ENCODE results near the gene MANF.

MANF gene

DNA sequence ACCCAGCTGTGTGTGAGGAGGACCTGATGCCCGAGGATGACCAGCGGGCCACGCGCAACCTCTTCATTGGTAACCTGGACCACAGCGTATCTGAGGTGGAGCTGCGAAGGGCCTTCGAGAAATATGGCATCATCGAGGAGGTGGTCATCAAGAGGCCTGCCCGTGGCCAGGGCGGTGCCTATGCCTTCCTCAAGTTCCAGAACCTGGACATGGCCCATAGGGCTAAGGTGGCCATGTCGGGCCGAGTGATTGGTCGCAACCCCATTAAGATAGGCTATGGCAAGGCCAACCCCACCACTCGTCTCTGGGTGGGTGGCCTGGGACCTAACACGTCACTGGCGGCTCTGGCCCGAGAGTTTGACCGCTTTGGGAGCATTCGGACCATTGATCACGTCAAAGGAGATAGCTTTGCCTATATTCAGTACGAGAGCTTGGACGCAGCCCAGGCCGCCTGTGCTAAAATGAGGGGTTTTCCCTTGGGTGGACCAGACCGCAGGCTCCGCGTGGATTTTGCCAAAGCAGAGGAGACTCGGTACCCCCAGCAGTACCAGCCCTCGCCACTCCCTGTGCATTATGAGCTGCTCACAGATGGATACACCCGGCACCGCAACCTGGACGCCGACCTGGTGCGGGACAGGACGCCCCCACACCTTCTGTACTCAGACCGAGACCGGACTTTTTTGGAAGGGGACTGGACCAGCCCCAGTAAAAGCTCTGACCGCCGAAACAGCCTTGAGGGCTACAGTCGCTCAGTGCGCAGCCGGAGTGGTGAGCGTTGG, 7.5 kb downstream of the MANF start:
- in situ Hi-C loops (cut with MboI; ENCODE audit: low sequenced_read_pairs, unreplicated experiment), result no loop called here
- TF ChIP-seq, protein P1, sequence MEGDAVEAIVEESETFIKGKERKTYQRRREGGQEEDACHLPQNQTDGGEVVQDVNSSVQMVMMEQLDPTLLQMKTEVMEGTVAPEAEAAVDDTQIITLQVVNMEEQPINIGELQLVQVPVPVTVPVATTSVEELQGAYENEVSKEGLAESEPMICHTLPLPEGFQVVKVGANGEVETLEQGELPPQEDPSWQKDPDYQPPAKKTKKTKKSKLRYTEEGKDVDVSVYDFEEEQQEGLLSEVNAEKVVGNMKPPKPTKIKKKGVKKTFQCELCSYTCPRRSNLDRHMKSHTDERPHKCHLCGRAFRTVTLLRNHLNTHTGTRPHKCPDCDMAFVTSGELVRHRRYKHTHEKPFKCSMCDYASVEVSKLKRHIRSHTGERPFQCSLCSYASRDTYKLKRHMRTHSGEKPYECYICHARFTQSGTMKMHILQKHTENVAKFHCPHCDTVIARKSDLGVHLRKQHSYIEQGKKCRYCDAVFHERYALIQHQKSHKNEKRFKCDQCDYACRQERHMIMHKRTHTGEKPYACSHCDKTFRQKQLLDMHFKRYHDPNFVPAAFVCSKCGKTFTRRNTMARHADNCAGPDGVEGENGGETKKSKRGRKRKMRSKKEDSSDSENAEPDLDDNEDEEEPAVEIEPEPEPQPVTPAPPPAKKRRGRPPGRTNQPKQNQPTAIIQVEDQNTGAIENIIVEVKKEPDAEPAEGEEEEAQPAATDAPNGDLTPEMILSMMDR (IDR thresholded peaks at IDR 0.05; ENCODE audit: borderline replicate concordance, control extremely low read depth, extremely low read depth, insufficient read depth, missing control alignments), result no peak
- DNase-seq (ENCODE audit: low spot score), result no peak

DNA sequence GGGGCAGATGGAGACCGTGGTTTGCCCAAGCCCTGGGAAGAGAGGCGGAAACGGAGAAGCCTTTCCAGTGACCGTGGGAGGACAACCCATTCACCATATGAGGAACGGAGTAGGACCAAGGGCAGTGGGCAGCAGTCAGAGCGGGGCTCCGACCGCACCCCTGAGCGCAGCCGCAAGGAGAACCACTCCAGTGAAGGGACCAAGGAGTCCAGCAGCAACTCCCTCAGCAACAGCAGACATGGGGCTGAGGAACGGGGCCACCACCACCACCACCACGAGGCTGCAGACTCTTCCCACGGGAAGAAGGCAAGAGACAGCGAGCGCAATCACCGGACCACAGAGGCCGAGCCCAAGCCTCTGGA, 8.0 kb downstream of the MANF start:
- in situ Hi-C loops (cut with MboI; ENCODE audit: low sequenced_read_pairs, unreplicated experiment), result no loop called here
- DNase-seq (ENCODE audit: low spot score), result no peak
- TF ChIP-seq, protein P1 (IDR thresholded peaks at IDR 0.05; ENCODE audit: borderline replicate concordance, control extremely low read depth, extremely low read depth, insufficient read depth, missing control alignments), result no peak

DNA sequence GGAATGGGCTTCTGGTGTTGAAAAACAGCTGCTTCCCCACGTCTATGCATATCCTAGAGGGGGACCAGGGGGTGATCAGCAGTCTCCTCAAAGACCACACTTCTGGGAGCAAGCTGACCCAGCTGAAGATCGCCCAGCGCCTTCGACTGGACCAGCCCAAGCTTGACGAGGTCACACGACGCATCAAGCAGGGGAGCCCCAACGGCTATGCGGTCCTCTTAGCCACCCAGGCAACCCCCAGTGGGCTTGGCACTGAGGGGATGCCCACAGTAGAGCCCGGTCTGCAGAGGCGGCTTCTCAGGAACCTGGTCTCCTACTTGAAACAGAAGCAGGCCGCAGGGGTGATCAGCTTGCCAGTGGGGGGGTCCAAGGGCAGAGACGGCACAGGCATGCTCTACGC, 8.5 kb downstream of the MANF start:
- in situ Hi-C loops (cut with MboI; ENCODE audit: low sequenced_read_pairs, unreplicated experiment), result no loop called here
- TF ChIP-seq, protein P1 (IDR thresholded peaks at IDR 0.05; ENCODE audit: borderline replicate concordance, control extremely low read depth, extremely low read depth, insufficient read depth, missing control alignments), result no peak
- no peak for DNase-seq (ENCODE audit: low spot score)

DNA sequence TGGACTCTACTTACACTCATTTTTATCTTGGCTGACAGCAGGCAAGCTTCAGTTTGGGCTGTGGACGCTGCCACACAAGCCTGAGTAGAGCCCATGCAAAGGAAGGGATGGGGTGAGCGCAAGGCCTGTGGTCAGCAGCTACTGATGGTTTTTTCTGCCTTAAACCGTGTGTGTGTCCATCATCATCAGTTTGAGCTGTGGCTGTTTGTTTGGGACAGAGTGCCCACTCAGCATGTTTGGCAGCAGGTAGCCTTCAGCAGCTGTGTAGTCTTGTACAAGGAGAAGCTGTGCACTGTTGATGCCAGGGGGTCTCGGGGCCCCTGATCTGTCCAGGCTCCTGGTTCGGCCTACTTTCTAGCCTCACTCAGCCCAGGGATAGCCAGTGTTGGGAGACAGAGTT, 9.4 kb downstream of the MANF start:
- in situ Hi-C loops (cut with MboI; ENCODE audit: low sequenced_read_pairs, unreplicated experiment), result no loop called here
- DNase-seq (ENCODE audit: low spot score), result no peak

DNA sequence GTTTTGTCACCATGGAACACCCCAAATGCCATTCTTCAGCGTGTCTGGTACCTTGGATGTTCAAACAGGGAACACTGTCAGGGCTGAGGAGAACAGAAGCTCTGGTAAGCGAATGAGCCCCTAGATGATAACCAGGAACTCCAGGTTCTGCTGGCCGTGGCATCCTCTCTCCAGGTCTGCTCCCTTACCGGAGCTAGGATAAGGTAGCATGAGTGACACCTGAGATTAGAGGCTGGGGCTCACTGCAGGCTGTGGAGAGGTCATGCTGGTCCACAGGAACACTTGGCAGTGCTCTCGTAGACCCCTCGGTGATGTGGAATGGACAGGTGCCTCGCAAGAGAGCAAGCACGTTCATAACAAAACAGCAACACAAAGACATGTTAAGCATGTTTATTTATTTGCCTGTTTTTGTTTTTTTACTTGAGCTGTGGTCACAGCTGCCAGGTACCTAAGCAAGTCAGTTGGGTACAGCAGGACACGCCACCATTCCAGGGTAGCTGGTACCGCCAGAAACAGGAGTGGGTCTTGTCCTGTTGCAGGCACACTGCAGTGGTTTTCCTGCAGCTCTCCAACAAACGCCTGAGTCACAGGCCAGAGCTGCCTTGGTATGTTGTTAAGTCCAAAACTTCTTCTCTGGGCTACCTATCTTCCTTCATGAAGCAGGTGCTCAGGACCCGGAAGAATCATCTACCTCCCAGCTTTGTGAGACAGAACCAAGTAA, 10.6 kb downstream of the MANF start:
- TF ChIP-seq, protein P1 (IDR thresholded peaks at IDR 0.05; ENCODE audit: borderline replicate concordance, control extremely low read depth, extremely low read depth, insufficient read depth, missing control alignments), result no peak
- in situ Hi-C loops (cut with MboI; ENCODE audit: low sequenced_read_pairs, unreplicated experiment), result no loop called here
- DNase-seq (ENCODE audit: low spot score), result no peak

More for the DNA sequence above, 9.4 kb downstream of the MANF start:
- TF ChIP-seq, protein P1 (IDR thresholded peaks at IDR 0.05; ENCODE audit: borderline replicate concordance, control extremely low read depth, extremely low read depth, insufficient read depth, missing control alignments), result no peak

DNA sequence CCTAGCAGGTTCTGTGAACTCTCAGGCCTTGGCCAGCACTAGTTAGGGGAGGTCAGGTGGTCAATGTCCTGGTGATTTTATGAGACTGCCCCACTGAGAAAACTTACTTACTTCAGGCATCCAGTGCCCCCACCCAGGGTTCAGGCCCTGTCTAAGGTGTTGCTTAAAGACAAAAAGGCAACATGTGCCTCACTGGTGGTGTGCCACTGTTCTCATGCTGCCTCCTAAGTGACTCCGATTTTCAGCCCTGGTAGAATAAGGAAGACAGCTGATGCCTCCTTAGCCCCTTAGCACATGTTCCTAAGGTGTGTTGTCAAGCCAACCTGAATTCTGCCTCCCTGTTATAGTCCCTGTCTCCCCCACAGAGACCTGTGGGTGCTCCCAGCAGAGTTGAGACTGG, 11.3 kb downstream of the MANF start:
- TF ChIP-seq, protein P1 (IDR thresholded peaks at IDR 0.05; ENCODE audit: borderline replicate concordance, control extremely low read depth, extremely low read depth, insufficient read depth, missing control alignments), result no peak
- in situ Hi-C loops (cut with MboI; ENCODE audit: low sequenced_read_pairs, unreplicated experiment), result no loop called here
- no peak for DNase-seq (ENCODE audit: low spot score)

Data from GM13976 (cell line).